Measurements from ENCODE around the gene PNLIPRP2. TPM values are rescaled to one million over a fixed set of nuclear protein-coding genes. Genes with fewer than 3 reads are reported as not detected.

Gene PNLIPRP2
- polyA plus RNA-seq, 1 experiment, result not detected

GRCh38 chr10:116676633-116677032 is 55.9 kb downstream of the PNLIPRP2 start:
- H3K4me3 ChIP-seq (ENCODE audit: low read depth, low read length), result no peak overlapping the region
- CTCF ChIA-PET, result interaction anchor here (1.8 to 20.0 kb wide), 3 partner anchors 110 to 498 kb away, joined by 6 to 335 read pairs (median 7); no protein-coding TSS in a partner anchor
- POLR2A ChIA-PET, result no interaction called here
- TF ChIP-seq CTCF (IDR thresholded peaks at IDR 0.05; ENCODE audit: insufficient read depth, low read depth, low read length), result no peak
- DNase-seq (ENCODE audit: low read depth), result no peak
- peaks cover 3% of the 10 kb centered on the region; the same call in 1 of the 2 replicates for H3K36me3 ChIP-seq (ENCODE audit: control insufficient read depth, insufficient read depth, low read length)
- H3K27me3 ChIP-seq (ENCODE audit: control insufficient read depth, insufficient read depth, low read length), result no peaks in the 10 kb centered on the region

- Histone ChIP-seq H3K27me3 (ENCODE audit: control insufficient read depth, insufficient read depth, low read length) (no peaks in the 10 kb centered on the region), H3K36me3 (ENCODE audit: control insufficient read depth, insufficient read depth, low read length) (peaks cover 3% of the 10 kb centered on the region; the same call in 1 of the 2 replicates), H3K4me3 (ENCODE audit: low read depth, low read length) (no peak overlapping the region)
- DNase-seq (ENCODE audit: low read depth), result no peak
- TF ChIP-seq CTCF (IDR thresholded peaks at IDR 0.05; ENCODE audit: insufficient read depth, low read depth, low read length), result no peak
- ChIA-PET POLR2A (no interaction called here), CTCF (interaction anchor here (20.0 kb wide), 1 partner anchor 107 kb away, joined by 335 read pairs; no protein-coding TSS in a partner anchor)
These were observed 58.6 kb downstream of the PNLIPRP2 start for GRCh38 chr10:116679351-116679750.

- H3K27me3 ChIP-seq (ENCODE audit: control insufficient read depth, insufficient read depth, low read length), result no peaks in the 10 kb centered on the region
- no peaks in the 10 kb centered on the region for H3K36me3 ChIP-seq (ENCODE audit: control insufficient read depth, insufficient read depth, low read length)
- no peak overlapping the region for H3K4me3 ChIP-seq (ENCODE audit: low read depth, low read length)
- POLR2A ChIA-PET, result no interaction called here
- TF ChIP-seq CTCF (IDR thresholded peaks at IDR 0.05; ENCODE audit: insufficient read depth, low read depth, low read length), result no peak
- CTCF ChIA-PET, result interaction anchor here (0.8 to 20.0 kb wide), 15 partner anchors 9 to 492 kb away, joined by 3 to 335 read pairs (median 5); no protein-coding TSS in a partner anchor
- DNase-seq (ENCODE audit: low read depth), result no peak
These were observed 62.4 kb downstream of the PNLIPRP2 start for GRCh38 chr10:116683166-116683565.

GRCh38 chr10:116683821-116684220 is 63.1 kb downstream of the PNLIPRP2 start:
- no peak for TF ChIP-seq CTCF (IDR thresholded peaks at IDR 0.05; ENCODE audit: insufficient read depth, low read depth, low read length)
- no peak for DNase-seq (ENCODE audit: low read depth)
- H3K27me3 ChIP-seq (ENCODE audit: control insufficient read depth, insufficient read depth, low read length), result no peaks in the 10 kb centered on the region
- ChIA-PET CTCF (interaction anchor here (1.4 to 20.0 kb wide), 8 partner anchors 8 to 492 kb away, joined by 3 to 335 read pairs (median 7); no protein-coding TSS in a partner anchor), POLR2A (no interaction called here)
- no peak overlapping the region for H3K4me3 ChIP-seq (ENCODE audit: low read depth, low read length)
- H3K36me3 ChIP-seq (ENCODE audit: control insufficient read depth, insufficient read depth, low read length), result no peaks in the 10 kb centered on the region

GRCh38 chr10:116684781-116685180 is 64.0 kb downstream of the PNLIPRP2 start:
- Histone ChIP-seq H3K4me3 (ENCODE audit: low read depth, low read length) (no peak overlapping the region), H3K27me3 (ENCODE audit: control insufficient read depth, insufficient read depth, low read length) (no peaks in the 10 kb centered on the region), H3K36me3 (ENCODE audit: control insufficient read depth, insufficient read depth, low read length) (no peaks in the 10 kb centered on the region)
- no peak for DNase-seq (ENCODE audit: low read depth)
- POLR2A ChIA-PET, result no interaction called here
- no peak for TF ChIP-seq CTCF (IDR thresholded peaks at IDR 0.05; ENCODE audit: insufficient read depth, low read depth, low read length)
- CTCF ChIA-PET, result interaction anchor here (20.0 kb wide), 1 partner anchor 102 kb away, joined by 335 read pairs; no protein-coding TSS in a partner anchor

All from BJ (cell line).